ENCODE data around the gene LLGL1. TPM values are rescaled to one million over a fixed set of nuclear protein-coding genes. Genes with fewer than 3 reads are reported as not detected.

LLGL1 gene
- total and polyA plus RNA-seq, 2 donors (not counting 3 experiments of a cell fraction or from before 2014, with no cell fraction given), result 34.9 to 47.1 TPM

GRCh38 chr17:18253187-18253884 lies 27.9 kb downstream of the LLGL1 start:
- no peak overlapping the region for H3K4me3 ChIP-seq (replicated peaks in 1 of 3; ENCODE audit: insufficient read depth in 1 of 3, low read depth in 1 of 3, low read length in 3 of 3)
- H3K4me1 ChIP-seq (ENCODE audit: control insufficient read depth, extremely low read depth, insufficient read depth, low read length), result peaks cover 15% of the 10 kb centered on the region
- no peaks in the 10 kb centered on the region for H3K9me1 ChIP-seq (replicated peaks; ENCODE audit: control insufficient read depth, extremely low read depth, insufficient read depth, low read length)
- H3K27me3 ChIP-seq (ENCODE audit: control insufficient read depth in 2 of 2, insufficient read depth in 2 of 2, low read length in 2 of 2), result no peaks in the 10 kb centered on the region
- TSS peak; percentile 6 for BruUV-seq (replicated peaks)
- no peaks in the 10 kb centered on the region for H3K9me3 ChIP-seq (replicated peaks; ENCODE audit: control insufficient read depth, insufficient read depth, low read length)
- H3K4me2 ChIP-seq (ENCODE audit: insufficient read depth, low read length), result no peak overlapping the region
- TF ChIP-seq EZH2 (IDR thresholded peaks at IDR 0.05; ENCODE audit: borderline replicate concordance, low read depth, low read length, severe bottlenecking), result no peak
- TF ChIP-seq GATA2 (IDR thresholded peaks at IDR 0.05; ENCODE audit: insufficient read depth, insufficient read length, low read depth, low read length), result no peak
- H3K36me3 ChIP-seq (ENCODE audit: control insufficient read depth in 2 of 2, extremely low read depth in 1 of 2, insufficient read depth in 2 of 2, low read length in 2 of 2), result peaks cover 4 to 62% of the 10 kb centered on the region in 2 experiments
- dilution Hi-C loops (cut with MboI; ENCODE audit: extremely low pct_ligation_motif_present, low sequenced_read_pairs), result no loop called here
- no peak overlapping the region for H3K9ac ChIP-seq (replicated peaks; ENCODE audit: extremely low read depth, insufficient read depth, low read length)
- no peak for FAIRE-seq
- DNase-seq (ENCODE audit: low read depth, low spot score), result no peak
- intact Hi-C loops (cut with micrococcal nuclease), result no loop called here
- H3K27ac ChIP-seq (ENCODE audit: insufficient read depth, low read depth, low read length), result no peak overlapping the region
- no peaks in the 10 kb centered on the region for H4K20me1 ChIP-seq (replicated peaks; ENCODE audit: control insufficient read depth, extremely low read depth, insufficient read depth, low read length)
- H3K79me2 ChIP-seq (ENCODE audit: control insufficient read depth, insufficient read depth, low read length), result peaks cover 23% of the 10 kb centered on the region
- ChIA-PET CTCF (interaction anchor here (2.1 kb wide), 1 partner anchor 17 kb away, joined by 5 read pairs; no protein-coding TSS in a partner anchor), POLR2A (no interaction called here)
- H2AFZ ChIP-seq (ENCODE audit: low read depth, low read length), result no peak overlapping the region

GRCh38 chr17:18253947-18254821 lies 28.7 kb downstream of the LLGL1 start:
- no peaks in the 10 kb centered on the region for H3K9me3 ChIP-seq (replicated peaks; ENCODE audit: control insufficient read depth, insufficient read depth, low read length)
- no peak for FAIRE-seq
- intact Hi-C loops (cut with micrococcal nuclease), result no loop called here

More at GRCh38 chr17:18253947-18254821, 28.7 kb downstream of the LLGL1 start:
- peaks cover 23% of the 10 kb centered on the region for H3K79me2 ChIP-seq (ENCODE audit: control insufficient read depth, insufficient read depth, low read length)
- H3K9ac ChIP-seq (replicated peaks; ENCODE audit: extremely low read depth, insufficient read depth, low read length), result no peak overlapping the region
- no peak overlapping the region for H3K27ac ChIP-seq (ENCODE audit: insufficient read depth, low read depth, low read length)
- no peak for TF ChIP-seq EZH2 (IDR thresholded peaks at IDR 0.05; ENCODE audit: borderline replicate concordance, low read depth, low read length, severe bottlenecking)
- TF ChIP-seq GATA2 (IDR thresholded peaks at IDR 0.05; ENCODE audit: insufficient read depth, insufficient read length, low read depth, low read length), result no peak
- no peak for TF ChIP-seq MAX (IDR thresholded peaks at IDR 0.05; ENCODE audit: insufficient read depth, insufficient read length)
- TF ChIP-seq FOS (IDR thresholded peaks at IDR 0.05; ENCODE audit: borderline replicate concordance, insufficient read depth, low read length), result no peak
- TF ChIP-seq POLR2AphosphoS5 (IDR thresholded peaks at IDR 0.05; ENCODE audit: insufficient read depth, low read depth, low read length), result no peak
- TF ChIP-seq CTCF (IDR thresholded peaks at IDR 0.05; ENCODE audit: extremely low read depth in 1 of 2, insufficient read depth in 1 of 2, low read depth in 1 of 2, low read length in 2 of 2), result no peak
- TF ChIP-seq POLR2A (IDR thresholded peaks at IDR 0.05; ENCODE audit: low read depth, low read length), result no peak
- no peak for TF ChIP-seq MYC (IDR thresholded peaks at IDR 0.05; ENCODE audit: low read depth, low read length)
- TF ChIP-seq JUN (IDR thresholded peaks at IDR 0.05; ENCODE audit: borderline replicate concordance, insufficient read depth, insufficient read length, low read depth), result no peak
- BruUV-seq (replicated peaks), result no TSS peak
- CTCF ChIA-PET, result interaction anchor here (2.1 kb wide), 1 partner anchor 18 kb away, joined by 5 read pairs; no protein-coding TSS in a partner anchor
- POLR2A ChIA-PET, result no interaction called here
- no peaks in the 10 kb centered on the region for H3K27me3 ChIP-seq (ENCODE audit: control insufficient read depth in 2 of 2, insufficient read depth in 2 of 2, low read length in 2 of 2)
- no peak for DNase-seq (ENCODE audit: low read depth, low spot score)
- H3K4me1 ChIP-seq (ENCODE audit: control insufficient read depth, extremely low read depth, insufficient read depth, low read length), result peaks cover 10% of the 10 kb centered on the region
- H3K4me3 ChIP-seq (replicated peaks in 1 of 3; ENCODE audit: insufficient read depth in 1 of 3, low read depth in 1 of 3, low read length in 3 of 3), result no peak overlapping the region
- dilution Hi-C loops (cut with MboI; ENCODE audit: extremely low pct_ligation_motif_present, low sequenced_read_pairs), result no loop called here
- no peak overlapping the region for H3K4me2 ChIP-seq (ENCODE audit: insufficient read depth, low read length)
- H2AFZ ChIP-seq (ENCODE audit: low read depth, low read length), result no peak overlapping the region
- no peaks in the 10 kb centered on the region for H3K9me1 ChIP-seq (replicated peaks; ENCODE audit: control insufficient read depth, extremely low read depth, insufficient read depth, low read length)
- H3K36me3 ChIP-seq (ENCODE audit: control insufficient read depth in 2 of 2, extremely low read depth in 1 of 2, insufficient read depth in 2 of 2, low read length in 2 of 2), result peaks cover 4 to 60% of the 10 kb centered on the region in 2 experiments
- no peaks in the 10 kb centered on the region for H4K20me1 ChIP-seq (replicated peaks; ENCODE audit: control insufficient read depth, extremely low read depth, insufficient read depth, low read length)
